HEK293 (cell line): ENCODE measurements around the gene FAM199X.

ENCODE experiments used
- CTCF ChIA-PET: fragments of 350-600 bp; formaldehyde crosslinking; extraction: SDS; loops from one replicate; lab custom pipeline; 2021; ENCODE audit warnings: antibody characterized with exemption; lab: Yijun Ruan, JAX
- POLR2A ChIA-PET: fragments of 300-600 bp; formaldehyde crosslinking; extraction: SDS; loops from one replicate; lab custom pipeline; 2020; ENCODE audit warnings: antibody characterized with exemption, inconsistent platforms; lab: Yijun Ruan, JAX
- H3K27ac ChIP-seq: fragments of 200-500 bp; sonication (Bioruptor generic); 2 replicates; pipeline ENCODE4 v1.5.1; 2014; ENCODE audit warnings: low read depth, low read length, control low read depth, inconsistent platforms; ENCODE audit errors: extremely low read depth
- H3K36me3 ChIP-seq, 2 experiments: fragments of 200-500 bp in 1 of 2; sonication (Bioruptor generic) in 1 of 2; 1 replicate in 1 of 2; 2 replicates in 1 of 2; pipeline ENCODE4 v1.5.1; 2014 to 2017; ENCODE audit warnings: inconsistent platforms in 2 of 2, low read length in 2 of 2; ENCODE audit not compliant: control insufficient read depth in 2 of 2, insufficient read depth in 1 of 2
- H3K4me1 ChIP-seq: fragments of 200-500 bp; sonication (Bioruptor generic); 2 replicates; pipeline ENCODE4 v1.5.1; 2014; ENCODE audit warnings: mild to moderate bottlenecking, low read length, inconsistent platforms; ENCODE audit not compliant: control insufficient read depth, insufficient read depth
- H3K4me3 ChIP-seq: 2 replicates; pipeline ENCODE4 v1.5.1; 2011; ENCODE audit warnings: low read depth, mild to moderate bottlenecking, control low read depth, low read length, moderate library complexity
- H3K9me3 ChIP-seq: fragments of 200-500 bp; sonication (Bioruptor generic); 2 replicates; pipeline ENCODE4 v1.5.1; 2014; ENCODE audit warnings: low read depth, low read length, inconsistent platforms; ENCODE audit not compliant: control insufficient read depth, insufficient read depth
- AEBP2 ChIP-seq: fragments of 450-650 bp; formaldehyde crosslinking; IDR thresholded peaks from 2 replicates; pipeline ENCODE4 v1.5.1; 2016; ENCODE audit warnings: missing biosample characterization, missing genetic modification characterization, borderline replicate concordance
- GLIS2 ChIP-seq: fragments of 450-650 bp; formaldehyde crosslinking; IDR thresholded peaks from 2 replicates; pipeline ENCODE4 v1.5.1; 2016; ENCODE audit warnings: missing biosample characterization, missing genetic modification characterization
- KLF10 ChIP-seq: fragments of 450-650 bp; IDR thresholded peaks from 2 replicates; pipeline ENCODE4 v1.5.1; 2018; ENCODE audit warnings: missing biosample characterization, mild to moderate bottlenecking, missing genetic modification characterization
- KLF8 ChIP-seq: fragments of 450-650 bp; formaldehyde crosslinking; IDR thresholded peaks from 2 replicates; pipeline ENCODE4 v1.5.1; 2016; ENCODE audit warnings: missing biosample characterization, missing genetic modification characterization
- MEIS1 ChIP-seq: sonication (generic); formaldehyde crosslinking; IDR thresholded peaks from 2 replicates; pipeline ENCODE4 v1.8.1; 2022; ENCODE audit warnings: missing genetic modification reagents, mild to moderate bottlenecking, borderline replicate concordance
- MZF1 ChIP-seq: fragments of 450-650 bp; formaldehyde crosslinking; IDR thresholded peaks from 2 replicates; pipeline ENCODE4 v1.5.1; 2017; ENCODE audit warnings: missing biosample characterization, missing genetic modification characterization, borderline replicate concordance
- PATZ1 ChIP-seq: fragments of 450-650 bp; formaldehyde crosslinking; IDR thresholded peaks from 2 replicates; pipeline ENCODE4 v1.5.1; 2016; ENCODE audit warnings: missing biosample characterization, missing genetic modification characterization
- SCRT2 ChIP-seq: fragments of 450-650 bp; formaldehyde crosslinking; IDR thresholded peaks from 2 replicates; pipeline ENCODE4 v1.5.1; 2016; ENCODE audit warnings: missing biosample characterization, missing genetic modification characterization
- SP2 ChIP-seq: fragments of 450-650 bp; formaldehyde crosslinking; IDR thresholded peaks from 2 replicates; pipeline ENCODE4 v1.5.1; 2016; ENCODE audit warnings: missing biosample characterization, missing genetic modification characterization
- TCF7L2 ChIP-seq: IDR thresholded peaks from 2 replicates; pipeline ENCODE4 v1.6.1; 2011; ENCODE audit warnings: low read depth, mild to moderate bottlenecking, inconsistent platforms, low read length, moderate library complexity, borderline replicate concordance
- YY2 ChIP-seq: fragments of 450-650 bp; formaldehyde crosslinking; IDR thresholded peaks from 2 replicates; pipeline ENCODE4 v1.5.1; 2016; ENCODE audit warnings: missing biosample characterization, missing genetic modification characterization
- ZFP41 ChIP-seq: fragments of 450-650 bp; formaldehyde crosslinking; IDR thresholded peaks from 2 replicates; pipeline ENCODE4 v1.5.1; 2016; ENCODE audit warnings: missing biosample characterization, missing genetic modification characterization, borderline replicate concordance
- ZIC2 ChIP-seq: fragments of 450-650 bp; formaldehyde crosslinking; IDR thresholded peaks from 2 replicates; pipeline ENCODE4 v1.5.1; 2016; ENCODE audit warnings: missing biosample characterization, missing genetic modification characterization
- ZNF146 ChIP-seq: fragments of 450-650 bp; formaldehyde crosslinking; IDR thresholded peaks from 2 replicates; pipeline ENCODE4 v1.5.1; 2016; ENCODE audit warnings: missing biosample characterization, missing genetic modification characterization
- ZNF311 ChIP-seq: fragments of 450-650 bp; formaldehyde crosslinking; IDR thresholded peaks from 2 replicates; pipeline ENCODE4 v1.5.1; 2017; ENCODE audit warnings: missing biosample characterization, missing genetic modification characterization, borderline replicate concordance
- ZNF341 ChIP-seq: fragments of 450-650 bp; formaldehyde crosslinking; IDR thresholded peaks from 2 replicates; pipeline ENCODE4; 2016; ENCODE audit warnings: low read depth, missing biosample characterization, missing genetic modification characterization
- ZNF391 ChIP-seq: fragments of 450-650 bp; formaldehyde crosslinking; IDR thresholded peaks from 2 replicates; pipeline ENCODE4 v1.5.1; 2016; ENCODE audit warnings: low read depth, missing biosample characterization, missing genetic modification characterization, borderline replicate concordance
- ZNF394 ChIP-seq: fragments of 450-650 bp; formaldehyde crosslinking; IDR thresholded peaks from 2 replicates; pipeline ENCODE4 v1.5.1; 2016; ENCODE audit warnings: missing biosample characterization, missing genetic modification characterization, mild to moderate bottlenecking, moderate library complexity, borderline replicate concordance
- ZNF433 ChIP-seq: fragments of 450-650 bp; formaldehyde crosslinking; IDR thresholded peaks from 2 replicates; pipeline ENCODE4 v1.5.1; 2016; ENCODE audit warnings: missing biosample characterization, missing genetic modification characterization, low read depth
- ZNF555 ChIP-seq: fragments of 450-650 bp; formaldehyde crosslinking; conservative IDR thresholded peaks from 2 replicates; pipeline ENCODE4 v1.5.1; 2017; ENCODE audit warnings: missing biosample characterization, mild to moderate bottlenecking, missing genetic modification characterization, inconsistent platforms
- ZNF571 ChIP-seq: fragments of 450-650 bp; formaldehyde crosslinking; IDR thresholded peaks from 2 replicates; pipeline ENCODE4 v1.5.0; 2017; ENCODE audit warnings: missing biosample characterization, missing genetic modification characterization
- ZNF585B ChIP-seq: fragments of 450-650 bp; formaldehyde crosslinking; IDR thresholded peaks from 2 replicates; pipeline ENCODE4 v1.5.1; 2016; ENCODE audit warnings: missing biosample characterization, missing genetic modification characterization
- ZNF654 ChIP-seq: fragments of 450-650 bp; formaldehyde crosslinking; IDR thresholded peaks from 2 replicates; pipeline ENCODE4 v1.5.1; 2016; ENCODE audit warnings: low read depth, missing biosample characterization, missing genetic modification characterization
- ZNF701 ChIP-seq: fragments of 450-650 bp; formaldehyde crosslinking; IDR thresholded peaks from 2 replicates; pipeline ENCODE4 v1.5.1; 2016; ENCODE audit warnings: missing biosample characterization, missing genetic modification characterization
- ZNF76 ChIP-seq: fragments of 450-650 bp; formaldehyde crosslinking; IDR thresholded peaks from 2 replicates; pipeline ENCODE4; 2016; ENCODE audit warnings: low read depth, missing biosample characterization, missing genetic modification characterization, borderline replicate concordance
- ZNF830 ChIP-seq: fragments of 450-650 bp; IDR thresholded peaks from 2 replicates; pipeline ENCODE4 v1.5.0; 2018; ENCODE audit warnings: missing biosample characterization, missing genetic modification characterization, low read depth, mild to moderate bottlenecking, moderate library complexity
- ZXDB ChIP-seq: fragments of 450-650 bp; formaldehyde crosslinking; IDR thresholded peaks from 2 replicates; pipeline ENCODE4 v1.5.1; 2016; ENCODE audit warnings: missing biosample characterization, missing genetic modification characterization
- TF ChIP-seq, protein P1 (sequence below): fragments of 450-650 bp; formaldehyde crosslinking; IDR thresholded peaks from 2 replicates; pipeline ENCODE4 v1.5.1; 2017; ENCODE audit warnings: missing biosample characterization, missing genetic modification characterization
- TF ChIP-seq, protein P2 (sequence below): fragments of 450-650 bp; formaldehyde crosslinking; IDR thresholded peaks from 2 replicates; pipeline ENCODE4 v1.5.1; 2017; ENCODE audit warnings: missing biosample characterization, missing genetic modification characterization
- TF ChIP-seq, protein P3 (sequence below): fragments of 450-650 bp; formaldehyde crosslinking; IDR thresholded peaks from 2 replicates; pipeline ENCODE4 v1.5.1; 2017; ENCODE audit warnings: missing biosample characterization, mild to moderate bottlenecking, missing genetic modification characterization, moderate library complexity

Gene FAM199X

DNA sequence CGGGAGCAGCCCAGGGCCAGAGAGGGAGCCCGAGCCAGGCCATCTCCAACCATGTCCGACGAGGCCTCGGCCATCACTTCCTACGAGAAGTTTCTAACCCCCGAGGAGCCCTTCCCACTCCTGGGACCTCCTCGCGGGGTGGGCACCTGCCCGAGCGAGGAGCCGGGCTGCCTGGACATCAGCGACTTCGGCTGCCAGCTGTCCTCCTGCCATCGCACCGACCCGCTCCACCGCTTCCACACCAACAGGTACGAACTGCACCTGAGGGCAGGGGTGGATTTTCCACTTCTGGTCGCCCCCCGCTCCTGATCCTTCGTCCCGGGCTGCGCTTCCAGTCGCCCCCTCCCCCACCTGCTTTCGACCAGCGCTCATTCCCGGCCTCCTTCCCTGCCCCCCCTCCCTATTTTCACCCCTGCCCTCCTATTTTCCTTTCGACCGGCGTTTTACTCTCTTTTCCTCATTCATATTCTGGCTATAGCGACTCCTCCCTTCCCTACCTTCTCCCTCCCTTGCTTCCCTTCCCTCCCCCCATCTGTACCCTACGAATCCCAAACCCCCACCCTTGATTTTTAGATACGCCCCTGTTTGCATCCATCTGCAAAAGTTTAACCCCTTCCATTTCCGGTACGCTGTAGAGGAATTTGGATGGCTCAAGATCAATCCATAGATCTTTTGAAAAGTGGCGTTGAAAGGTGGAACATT is 633 bp downstream of the FAM199X start:
- ChIA-PET CTCF (interaction anchor here (0.6 kb wide), 2 partner anchors 26 to 201 kb away, joined by 4 to 5 read pairs; no protein-coding TSS in a partner anchor), POLR2A (interaction anchor here (1.4 to 3.2 kb wide), 2 partner anchors 9 to 10 kb away, joined by 3 to 39 read pairs; partner anchors contain the start of gene SLC25A53)
- Histone ChIP-seq H3K27ac (peak overlapping the region; percentile 83), H3K4me1 (no peaks in the 10 kb centered on the region), H3K9me3 (no peaks in the 10 kb centered on the region), H3K36me3 (peaks cover 0 to 19% of the 10 kb centered on the region in 2 experiments; a peak in 1 of 3 replicates), H3K4me3 (peak overlapping the region; percentile 86)
- TF ChIP-seq ZNF555 (no peak), ZNF391 (tag by site-specific recombination) (no peak), ZNF76 (tag by site-specific recombination) (0 out of 2 replicates have a peak, but pooled peaks have one; percentile 26), ZXDB (tag by site-specific recombination) (peak; percentile 33), GLIS2 (tag by site-specific recombination) (peak; percentile 42; the same call in 1 of the 2 replicates), ZIC2 (tag by site-specific recombination) (no peak), ZFP41 (tag by site-specific recombination) (no peak), PATZ1 (tag by site-specific recombination) (peak; percentile 69; the same call in 1 of the 2 replicates), ZNF830 (tag by site-specific recombination) (no peak), ZNF654 (no peak), ZNF571 (no peak), YY2 (tag by site-specific recombination) (no peak), TCF7L2 (no peak), ZNF433 (tag by site-specific recombination) (no peak), ZNF311 (no peak), SP2 (peak; percentile 54), KLF10 (tag by site-specific recombination) (no peak), MZF1 (tag by site-specific recombination) (no peak), ZNF701 (tag by site-specific recombination) (no peak), MEIS1 (CRISPR knock-in tag) (no peak), AEBP2 (no peak), KLF8 (0 out of 2 replicates have a peak, but pooled peaks have one; percentile 17), ZNF341 (tag by site-specific recombination) (peak; percentile 24; the same call in 1 of the 2 replicates), ZNF585B (tag by site-specific recombination) (no peak), ZNF146 (tag by site-specific recombination) (no peak), ZNF394 (tag by site-specific recombination) (no peak), SCRT2 (tag by site-specific recombination) (peak; percentile 87)
- TF ChIP-seq, protein P1, sequence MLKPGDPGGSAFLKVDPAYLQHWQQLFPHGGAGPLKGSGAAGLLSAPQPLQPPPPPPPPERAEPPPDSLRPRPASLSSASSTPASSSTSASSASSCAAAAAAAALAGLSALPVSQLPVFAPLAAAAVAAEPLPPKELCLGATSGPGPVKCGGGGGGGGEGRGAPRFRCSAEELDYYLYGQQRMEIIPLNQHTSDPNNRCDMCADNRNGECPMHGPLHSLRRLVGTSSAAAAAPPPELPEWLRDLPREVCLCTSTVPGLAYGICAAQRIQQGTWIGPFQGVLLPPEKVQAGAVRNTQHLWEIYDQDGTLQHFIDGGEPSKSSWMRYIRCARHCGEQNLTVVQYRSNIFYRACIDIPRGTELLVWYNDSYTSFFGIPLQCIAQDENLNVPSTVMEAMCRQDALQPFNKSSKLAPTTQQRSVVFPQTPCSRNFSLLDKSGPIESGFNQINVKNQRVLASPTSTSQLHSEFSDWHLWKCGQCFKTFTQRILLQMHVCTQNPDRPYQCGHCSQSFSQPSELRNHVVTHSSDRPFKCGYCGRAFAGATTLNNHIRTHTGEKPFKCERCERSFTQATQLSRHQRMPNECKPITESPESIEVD (tag by site-specific recombination), result no peak
- TF ChIP-seq, protein P2, sequence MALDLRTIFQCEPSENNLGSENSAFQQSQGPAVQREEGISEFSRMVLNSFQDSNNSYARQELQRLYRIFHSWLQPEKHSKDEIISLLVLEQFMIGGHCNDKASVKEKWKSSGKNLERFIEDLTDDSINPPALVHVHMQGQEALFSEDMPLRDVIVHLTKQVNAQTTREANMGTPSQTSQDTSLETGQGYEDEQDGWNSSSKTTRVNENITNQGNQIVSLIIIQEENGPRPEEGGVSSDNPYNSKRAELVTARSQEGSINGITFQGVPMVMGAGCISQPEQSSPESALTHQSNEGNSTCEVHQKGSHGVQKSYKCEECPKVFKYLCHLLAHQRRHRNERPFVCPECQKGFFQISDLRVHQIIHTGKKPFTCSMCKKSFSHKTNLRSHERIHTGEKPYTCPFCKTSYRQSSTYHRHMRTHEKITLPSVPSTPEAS, result no peak
- TF ChIP-seq, protein P3, sequence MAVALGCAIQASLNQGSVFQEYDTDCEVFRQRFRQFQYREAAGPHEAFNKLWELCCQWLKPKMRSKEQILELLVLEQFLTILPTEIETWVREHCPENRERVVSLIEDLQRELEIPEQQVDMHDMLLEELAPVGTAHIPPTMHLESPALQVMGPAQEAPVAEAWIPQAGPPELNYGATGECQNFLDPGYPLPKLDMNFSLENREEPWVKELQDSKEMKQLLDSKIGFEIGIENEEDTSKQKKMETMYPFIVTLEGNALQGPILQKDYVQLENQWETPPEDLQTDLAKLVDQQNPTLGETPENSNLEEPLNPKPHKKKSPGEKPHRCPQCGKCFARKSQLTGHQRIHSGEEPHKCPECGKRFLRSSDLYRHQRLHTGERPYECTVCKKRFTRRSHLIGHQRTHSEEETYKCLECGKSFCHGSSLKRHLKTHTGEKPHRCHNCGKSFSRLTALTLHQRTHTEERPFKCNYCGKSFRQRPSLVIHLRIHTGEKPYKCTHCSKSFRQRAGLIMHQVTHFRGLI (tag by site-specific recombination), result no peak
